Endodermal cell (in vitro differentiated cells): ENCODE data around the gene THADA. TPM values are rescaled to one million over a fixed set of nuclear protein-coding genes. Genes with fewer than 3 reads are reported as not detected.

ENCODE experiments used
- DNase-seq: peaks from one replicate; pipeline ENCODE4 v3.0.0-alpha.2; 2017
- H3K27ac ChIP-seq: 2 replicates; pipeline ENCODE4 v1.5.1; 2013; ENCODE audit warnings: mild to moderate bottlenecking, low read depth, low read length, moderate library complexity
- H3K27me3 ChIP-seq: 2 replicates; pipeline ENCODE4 v1.6.1; 2013; ENCODE audit warnings: mild to moderate bottlenecking, low read length, moderate library complexity; ENCODE audit not compliant: insufficient read depth, control insufficient read depth, poor library complexity, severe bottlenecking
- H3K36me3 ChIP-seq: 2 replicates; pipeline ENCODE4 v1.7.0; 2013; ENCODE audit warnings: mild to moderate bottlenecking, low read length, moderate library complexity; ENCODE audit not compliant: control insufficient read depth, insufficient read depth
- H3K4me1 ChIP-seq: one replicate; pipeline ENCODE4 v1.7.0; 2013; ENCODE audit warnings: low read length; ENCODE audit not compliant: control insufficient read depth, insufficient read depth
- H3K4me3 ChIP-seq: 2 replicates; pipeline ENCODE4 v1.5.1; 2013; ENCODE audit warnings: mild to moderate bottlenecking, low read length, moderate library complexity
- H3K9ac ChIP-seq: 2 replicates; pipeline ENCODE4 v1.6.1; 2013; ENCODE audit warnings: mild to moderate bottlenecking, low read length, moderate library complexity; ENCODE audit not compliant: poor library complexity, severe bottlenecking; ENCODE audit errors: extremely low read depth
- H3K9me3 ChIP-seq: 2 replicates; pipeline ENCODE4 v1.6.1; 2013; ENCODE audit warnings: mild to moderate bottlenecking, low read length, moderate library complexity; ENCODE audit not compliant: control insufficient read depth
- H3K27ac Mint-ChIP-seq: 2 replicates; pipeline ENCODE4 v1.8.0; 2020; ENCODE audit warnings: mixed read lengths
- H3K27me3 Mint-ChIP-seq: 2 replicates; pipeline ENCODE4 v1.8.0; 2021; ENCODE audit warnings: mild to moderate bottlenecking, mixed read lengths; ENCODE audit not compliant: insufficient read depth
- H3K36me3 Mint-ChIP-seq: 2 replicates; pipeline ENCODE4 v1.8.0; 2020; ENCODE audit warnings: low read depth, mixed read lengths
- H3K4me1 Mint-ChIP-seq: 2 replicates; pipeline ENCODE4 v1.8.0; 2020; ENCODE audit warnings: mixed read lengths
- H3K4me3 Mint-ChIP-seq: 2 replicates; pipeline ENCODE4 v1.8.0; 2020; ENCODE audit warnings: mild to moderate bottlenecking, moderate library complexity, mixed read lengths
- H3K9me3 Mint-ChIP-seq: 2 replicates; pipeline ENCODE4 v1.8.0; 2020; ENCODE audit warnings: mild to moderate bottlenecking, mixed read lengths
- CTCF ChIP-seq: fragments of 200-600 bp; sonication (generic); conservative IDR thresholded peaks from 2 replicates; pipeline ENCODE4 v1.5.0; 2021; ENCODE audit warnings: antibody characterized with exemption, mild to moderate bottlenecking
- WGBS, 2 experiments: methylation state at CpG; one replicate each; pipeline versions ENCODE4 v1.1.5 to v1.1.7; 2013; ENCODE audit warnings: missing lambda C conversion rate in 2 of 2, mixed read lengths in 1 of 2; ENCODE audit not compliant: insufficient coverage in 1 of 2, insufficient read length in 1 of 2; 5-methylcytosine and 5-hydroxymethylcytosine counted together
- total RNA-seq, 2 donors: library from RNA; stranded (reverse); fragmentation: NEBNext Ultra II Directional in 1 of 2; extraction: Animal tissue kit (Norgen Biotek cat#: 25700) in 1 of 2; gene quantifications; 2 replicates in 1 of 2; 3 replicates in 1 of 2; pipeline ENCODE4 v1.2.1, GENCODE V29; 2021

Gene THADA
- total RNA-seq, 2 donors from 2014 or later, result 32.8 to 35.0 TPM

DNA sequence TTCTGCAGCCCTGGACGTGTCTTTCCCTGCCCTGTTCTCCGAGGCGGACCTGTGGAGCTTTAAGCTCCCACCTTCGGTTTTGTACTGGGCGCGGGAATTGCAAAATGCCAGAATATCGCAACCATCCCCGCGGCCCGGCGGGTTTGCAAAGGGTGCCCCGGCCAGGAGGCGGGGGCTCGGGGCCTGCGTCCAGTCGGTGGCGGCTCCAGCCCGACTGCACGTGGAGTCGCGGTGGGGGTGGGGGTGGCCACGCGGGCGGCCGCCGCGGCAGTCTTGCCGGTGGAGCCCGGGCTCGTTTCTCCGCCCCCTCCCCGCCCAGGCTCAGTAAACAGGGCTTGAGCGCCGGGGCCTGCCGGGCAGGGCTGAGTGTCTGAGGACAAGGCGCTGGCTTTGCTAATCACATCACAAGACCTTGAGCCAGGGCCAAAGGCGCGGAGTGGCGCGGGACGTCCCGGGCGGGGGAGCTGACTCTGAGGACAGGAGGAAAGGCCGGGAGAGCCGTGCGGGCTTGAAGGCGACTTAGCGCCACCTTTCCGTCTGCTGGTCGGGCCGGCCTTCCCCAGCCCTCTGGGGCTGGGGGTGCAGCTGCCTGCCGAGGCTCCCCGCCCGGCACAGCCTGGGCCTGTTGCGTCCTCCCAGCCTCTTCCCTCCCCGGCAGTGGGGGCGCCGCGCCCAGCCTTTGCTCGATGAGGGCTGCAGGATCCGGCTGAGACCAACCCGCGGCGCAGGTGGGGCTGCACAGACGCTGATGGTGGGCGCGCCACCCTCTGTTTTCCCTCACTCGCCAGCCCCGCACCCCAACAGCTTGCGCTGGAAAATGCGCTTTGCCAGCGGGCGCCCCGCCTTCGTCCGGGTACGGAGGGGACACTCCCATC lies 368.6 kb downstream of the THADA start:
- peaks cover 34% of the 10 kb centered on the region for H3K4me1 Mint-ChIP-seq
- TF ChIP-seq CTCF, result peak; percentile 54
- Histone ChIP-seq H3K4me1 (peaks cover 18% of the 10 kb centered on the region), H3K27me3 (no peaks in the 10 kb centered on the region), H3K27ac (peak overlapping the region; percentile 89), H3K9me3 (no peaks in the 10 kb centered on the region), H3K36me3 (peaks cover 20% of the 10 kb centered on the region), H3K9ac (peak overlapping the region; percentile 75), H3K4me3 (peak overlapping the region; percentile 85)
- no peaks in the 10 kb centered on the region for H3K9me3 Mint-ChIP-seq
- DNase-seq, result peak; percentile 93
- peak overlapping the region; percentile 87 for H3K4me3 Mint-ChIP-seq
- H3K27ac Mint-ChIP-seq, result peak overlapping the region; percentile 92
- peaks cover 26% of the 10 kb centered on the region for H3K36me3 Mint-ChIP-seq
- WGBS, 2 experiments, result 0 to 1% methylated on average over 9 to 77 of the region's 77 CpGs
- H3K27me3 Mint-ChIP-seq, result no peaks in the 10 kb centered on the region

- Histone ChIP-seq H3K9ac (peak within 1 kb of the TSS; percentile 75), H3K4me3 (peak within 1 kb of the TSS; percentile 85), H3K9me3 (no peaks in the 10 kb centered on the region), H3K27me3 (no peaks in the 10 kb centered on the region), H3K4me1 (peaks cover 18% of the 10 kb centered on the region), H3K36me3 (peaks cover 22% of the 10 kb centered on the region), H3K27ac (peak within 1 kb of the TSS; percentile 89)
- Mint-ChIP-seq H3K36me3 (peaks cover 26% of the 10 kb centered on the region), H3K4me1 (peaks cover 40% of the 10 kb centered on the region), H3K27me3 (no peaks in the 10 kb centered on the region), H3K27ac (peak within 1 kb of the TSS; percentile 92), H3K9me3 (no peaks in the 10 kb centered on the region), H3K4me3 (peak within 1 kb of the TSS; percentile 87)
- peak; percentile 95 for DNase-seq
- TF ChIP-seq CTCF, result no peak
- 0% methylated on average over 10 to 58 of the region's 58 CpGs for WGBS, 2 experiments
Measured at GRCh38 chr2:43226558-43226954, 369.3 kb downstream of the THADA start, which contains the start of gene ZFP36L2. Gene ZFP36L2 (minus strand): TSS chr2:43226606. CDS start chr2:43226315, 291 bp downstream.

GRCh38 chr2:43225788-43226557 lies 369.9 kb downstream of the THADA start:
- Histone ChIP-seq H3K36me3 (peaks cover 22% of the 10 kb centered on the region), H3K4me1 (peaks cover 23% of the 10 kb centered on the region), H3K4me3 (peak overlapping the region; percentile 85), H3K9ac (peak overlapping the region; percentile 66), H3K9me3 (no peaks in the 10 kb centered on the region), H3K27me3 (no peaks in the 10 kb centered on the region), H3K27ac (peak overlapping the region; percentile 89)
- peaks cover 45% of the 10 kb centered on the region for H3K4me1 Mint-ChIP-seq
- peaks cover 22% of the 10 kb centered on the region for H3K36me3 Mint-ChIP-seq
- peak overlapping the region; percentile 87 for H3K4me3 Mint-ChIP-seq
- H3K9me3 Mint-ChIP-seq, result no peaks in the 10 kb centered on the region
- no peak for TF ChIP-seq CTCF
- no peak for DNase-seq
- H3K27me3 Mint-ChIP-seq, result no peaks in the 10 kb centered on the region
- H3K27ac Mint-ChIP-seq, result peak overlapping the region; percentile 87
- WGBS, 2 experiments, result 0% methylated on average over 8 to 80 of the region's 80 CpGs
